ENCODE measurements around the gene ICE1.

DNA sequence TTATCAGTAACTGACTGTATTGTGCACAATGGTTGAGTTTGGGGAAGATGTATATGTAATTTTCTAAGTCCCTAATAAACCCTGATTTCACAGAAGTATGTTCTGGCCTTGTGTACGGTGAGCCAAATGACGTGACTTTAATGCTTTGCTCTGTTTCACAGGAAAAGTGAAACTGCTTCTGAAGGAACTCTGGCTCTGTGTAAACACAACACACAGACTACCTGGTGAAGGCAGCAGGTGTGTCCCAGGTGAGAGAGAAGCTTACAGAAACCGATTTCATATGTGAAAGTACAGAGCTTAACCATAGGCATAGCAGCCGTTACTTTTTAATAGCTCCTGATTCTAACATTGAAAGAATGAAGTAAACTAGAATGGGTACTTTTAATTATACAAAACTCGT, 31.9 kb downstream of the ICE1 start:
- TF ChIP-seq CTCF (IDR thresholded peaks at IDR 0.05; ENCODE audit: insufficient read depth, low read length) (no peak), POLR2AphosphoS5 (IDR thresholded peaks at IDR 0.05; ENCODE audit: low read depth) (no peak), GABPA (IDR thresholded peaks at IDR 0.05; ENCODE audit: low read depth) (no peak)

Measured in HL-60 (cell line).